DOHH2 (cell line): Measurements from ENCODE around the gene ELOVL3.

Source experiments
- H3F3A ChIP-seq: fragments of 200-600 bp; sonication (generic), shearing (Covaris generic); 2 replicates; pipeline ENCODE4 v1.6.0; 2016; ENCODE audit warnings: antibody characterized with exemption, mild to moderate bottlenecking; ENCODE audit not compliant: control insufficient read depth, insufficient read depth
- H3K27ac ChIP-seq: fragments of 200-600 bp; sonication (generic); 2 replicates; pipeline ENCODE4 v1.5.1; 2014; ENCODE audit warnings: low read depth, mild to moderate bottlenecking, low read length, moderate library complexity
- H3K27me3 ChIP-seq: fragments of 200-600 bp; sonication (generic); 2 replicates; pipeline ENCODE4 v1.6.1; 2014; ENCODE audit warnings: mild to moderate bottlenecking, low read length, mixed read lengths; ENCODE audit not compliant: control insufficient read depth
- H3K36me3 ChIP-seq: fragments of 200-600 bp; sonication (generic); 2 replicates; pipeline ENCODE4 v1.6.1; 2014; ENCODE audit warnings: mild to moderate bottlenecking, low read length, moderate library complexity, mixed read lengths; ENCODE audit not compliant: control insufficient read depth
- H3K4me1 ChIP-seq: fragments of 200-600 bp; sonication (generic); 2 replicates; pipeline ENCODE4 v1.6.1; 2014; ENCODE audit warnings: mild to moderate bottlenecking, low read length, mixed read lengths; ENCODE audit not compliant: control insufficient read depth
- H3K4me2 ChIP-seq: fragments of 200-600 bp; sonication (generic); 2 replicates; pipeline ENCODE4 v1.6.0; 2014; ENCODE audit warnings: mild to moderate bottlenecking, low read length, moderate library complexity
- H3K4me3 ChIP-seq: fragments of 200-600 bp; sonication (generic); 2 replicates; pipeline ENCODE4 v1.5.1; 2014; ENCODE audit warnings: mild to moderate bottlenecking, low read length, mixed read lengths
- H3K79me2 ChIP-seq: fragments of 200-600 bp; sonication (generic); 2 replicates; pipeline ENCODE4 v1.6.1; 2014; ENCODE audit warnings: mild to moderate bottlenecking, low read length, mixed read lengths; ENCODE audit not compliant: control insufficient read depth
- H3K9me2 ChIP-seq: fragments of 200-600 bp; sonication (generic); replicated peaks from 2 replicates; pipeline ENCODE4 v1.6.1; 2014; ENCODE audit warnings: mild to moderate bottlenecking, low read length, mixed read lengths; ENCODE audit not compliant: control insufficient read depth
- H3K9me3 ChIP-seq: fragments of 200-600 bp; sonication (generic); 2 replicates; pipeline ENCODE4 v1.6.1; 2014; ENCODE audit warnings: antibody characterized with exemption, low read length, mixed read lengths; ENCODE audit not compliant: control insufficient read depth, insufficient read depth
- H4K20me1 ChIP-seq: fragments of 200-600 bp; sonication (generic); 2 replicates; pipeline ENCODE4 v1.6.0; 2014; ENCODE audit warnings: low read depth, mild to moderate bottlenecking, antibody characterized with exemption, low read length, moderate library complexity; ENCODE audit not compliant: control insufficient read depth, insufficient read depth
- CTCF ChIP-seq: fragments of 200-600 bp; sonication (generic); IDR thresholded peaks from one replicate; pipeline ENCODE4 v1.5.1; 2014; ENCODE audit warnings: antibody characterized with exemption, mild to moderate bottlenecking, low read depth, low read length; ENCODE audit not compliant: poor library complexity, severe bottlenecking
- EZH2phosphoT487 ChIP-seq: fragments of 200-600 bp; sonication (generic); IDR thresholded peaks from 2 replicates; pipeline ENCODE4 v1.6.1; 2017; ENCODE audit warnings: borderline replicate concordance, mild to moderate bottlenecking, antibody characterized with exemption, low read length, moderate library complexity, mixed read lengths

The ELOVL3 gene

GRCh38 chr10:102269017-102269416 lies 42.9 kb downstream of the ELOVL3 start:
- Histone ChIP-seq H3K4me1 (peaks cover 6% of the 10 kb centered on the region), H3K9me2 (no peaks in the 10 kb centered on the region), H3K4me3 (no peak overlapping the region), H3K9me3 (no peaks in the 10 kb centered on the region), H4K20me1 (peaks cover 7% of the 10 kb centered on the region; the same call in 1 of the 2 replicates), H3F3A (no peaks in the 10 kb centered on the region), H3K27me3 (no peaks in the 10 kb centered on the region), H3K27ac (no peak overlapping the region), H3K4me2 (no peak overlapping the region), H3K79me2 (peaks cover 34% of the 10 kb centered on the region), H3K36me3 (peaks cover 11% of the 10 kb centered on the region)
- TF ChIP-seq EZH2phosphoT487 (no peak), CTCF (no peak)

GRCh38 chr10:102274062-102274461 lies 48.0 kb downstream of the ELOVL3 start:
- Histone ChIP-seq H3K4me3 (no peak overlapping the region), H3F3A (no peaks in the 10 kb centered on the region), H3K27ac (no peak overlapping the region), H3K36me3 (no peaks in the 10 kb centered on the region), H3K27me3 (no peaks in the 10 kb centered on the region), H4K20me1 (peaks cover 6% of the 10 kb centered on the region; the same call in 1 of the 2 replicates), H3K9me3 (no peaks in the 10 kb centered on the region), H3K79me2 (peaks cover 39% of the 10 kb centered on the region), H3K4me2 (no peak overlapping the region), H3K9me2 (no peaks in the 10 kb centered on the region), H3K4me1 (peaks cover 6% of the 10 kb centered on the region)
- no peak for TF ChIP-seq CTCF
- no peak for TF ChIP-seq EZH2phosphoT487

- H3K36me3 ChIP-seq: no peaks in the 10 kb centered on the region
- peaks cover 6% of the 10 kb centered on the region; the same call in 1 of the 2 replicates for H4K20me1 ChIP-seq
- H3K4me3 ChIP-seq: no peak overlapping the region
- H3K9me3 ChIP-seq: no peaks in the 10 kb centered on the region
- no peak overlapping the region for H3K4me2 ChIP-seq
- no peaks in the 10 kb centered on the region for H3K9me2 ChIP-seq
- H3K79me2 ChIP-seq: peaks cover 36% of the 10 kb centered on the region
- H3F3A ChIP-seq: no peaks in the 10 kb centered on the region
- no peak overlapping the region for H3K27ac ChIP-seq
- H3K4me1 ChIP-seq: peaks cover 15% of the 10 kb centered on the region
- no peak for TF ChIP-seq EZH2phosphoT487
- no peak for TF ChIP-seq CTCF
- H3K27me3 ChIP-seq: no peaks in the 10 kb centered on the region
Measured at GRCh38 chr10:102275343-102275742, 49.2 kb downstream of the ELOVL3 start.
